Thyroid gland (tissue), 4 donors: ENCODE measurements around the gene TMEM208. TPM values are rescaled to one million over a fixed set of nuclear protein-coding genes. Genes with fewer than 3 reads are reported as not detected.

ENCODE experiments used
- DNase-seq, 2 donors: peaks; one replicate each; pipeline ENCODE4 v3.0.0-alpha.2; 2019
- H3K27ac ChIP-seq, 3 donors: fragments of 200-600 bp; sonication (generic); 1 replicate in 2 of 3; 2 replicates in 1 of 3; pipeline ENCODE4 v1.5.1; 2016 to 2019; ENCODE audit warnings: mild to moderate bottlenecking in 1 of 3, moderate library complexity in 1 of 3
- H3K27me3 ChIP-seq: fragments of 200-600 bp; sonication (generic); one replicate; pipeline ENCODE4 v1.5.1; 2019
- H3K36me3 ChIP-seq, 2 donors: fragments of 200-600 bp; sonication (generic); one replicate each; pipeline ENCODE4 v1.5.1; 2016 to 2019
- H3K4me1 ChIP-seq, 2 donors: fragments of 200-600 bp; sonication (generic); one replicate each; pipeline ENCODE4 v1.5.1; 2017 to 2019
- H3K4me3 ChIP-seq, 3 donors: fragments of 200-600 bp; sonication (generic); replicated peaks in 1 of 3; 1 replicate in 2 of 3; 2 replicates in 1 of 3; pipeline ENCODE4 v1.5.1; 2016; ENCODE audit warnings: mild to moderate bottlenecking in 1 of 3
- H3K9me3 ChIP-seq: fragments of 200-600 bp; sonication (generic); one replicate; pipeline ENCODE4 v1.5.1; 2017
- POLR2A ChIP-seq, 2 donors: fragments of 450-650 bp; IDR thresholded peaks; one replicate each; pipeline ENCODE4 v1.6.1; 2017; ENCODE audit warnings: antibody characterized with exemption in 2 of 2, mild to moderate bottlenecking in 2 of 2, moderate library complexity in 1 of 2
- WGBS, 2 donors: methylation state at CpG; one replicate each; pipeline ENCODE4 v1.1.5; 2017; 5-methylcytosine and 5-hydroxymethylcytosine counted together
- intact Hi-C: fragments of 100-400 bp; cut with DNase I; formaldehyde crosslinking; loops from one replicate; pipeline ENCODE4 v1.15.1; 2023
- total RNA-seq, 4 donors: library from RNA; depleted of rRNA; stranded (reverse); fragments of >200 nt; gene quantifications; one replicate each; pipeline ENCODE4 v1.2.3, GENCODE V29; 2016
- TF ChIP-seq, protein P1 (sequence below), 6 experiments: fragments of 200-600 bp in 3 of 6; fragments of 450-650 bp in 3 of 6; sonication (generic) in 3 of 6; IDR thresholded peaks; one replicate each; pipeline ENCODE4 v1.5.1; 2016 to 2019; ENCODE audit warnings: antibody characterized with exemption in 6 of 6, mild to moderate bottlenecking in 2 of 6, inconsistent platforms in 1 of 6, moderate library complexity in 1 of 6

Gene TMEM208
- total RNA-seq, 4 donors from 2014 or later: 53.2 to 69.0 (median 58.3) TPM

DNA sequence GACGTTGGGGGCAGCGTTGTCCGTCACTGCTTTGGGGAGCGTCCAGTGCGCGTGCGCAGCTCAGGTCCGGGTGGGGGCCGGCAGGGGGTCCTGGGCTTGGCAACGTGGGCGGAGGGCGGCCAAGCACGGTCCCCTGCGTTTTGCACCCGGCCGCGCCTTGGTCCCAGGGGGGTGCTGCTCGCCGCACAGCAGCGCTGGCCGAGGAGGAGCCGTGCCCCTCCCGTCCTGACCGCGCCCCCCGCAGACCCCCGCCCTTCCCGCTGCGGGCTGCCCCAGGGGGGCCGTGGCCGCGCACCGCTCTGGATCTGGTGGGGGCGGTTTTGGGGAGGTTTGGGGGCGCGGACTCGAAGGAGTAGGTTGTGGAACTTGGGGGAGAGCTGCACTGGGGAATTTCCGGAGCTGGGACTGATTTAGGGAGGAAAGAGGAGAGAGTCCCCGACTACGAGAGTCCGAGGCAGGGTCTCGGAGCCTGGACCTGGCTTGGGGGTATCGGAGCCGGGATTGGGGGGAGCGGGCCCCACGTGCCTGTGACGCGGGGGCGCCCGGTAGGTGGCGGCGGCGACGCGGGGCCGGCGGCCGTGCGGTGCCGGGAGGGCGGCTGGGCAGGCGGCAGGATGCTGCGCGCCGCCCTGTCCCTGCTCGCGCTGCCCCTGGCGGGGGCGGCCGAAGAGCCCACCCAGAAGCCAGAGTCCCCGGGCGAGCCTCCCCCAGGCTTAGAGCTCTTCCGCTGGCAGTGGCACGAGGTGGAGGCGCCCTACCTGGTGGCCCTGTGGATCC is 21.7 kb downstream of the TMEM208 start, which contains the start of gene SLC9A5:
SLC9A5 (plus strand) TSS at position 579 of the 777 bp plus-strand sequence; CDS start at position 615, 36 bp downstream.
- Histone ChIP-seq H3K4me1 (peaks cover 28 to 41% of the 10 kb centered on the region in 2 donors), H3K27me3 (no peaks in the 10 kb centered on the region), H3K36me3 (no peaks in the 10 kb centered on the region), H3K4me3 (peak within 1 kb of the TSS in 1 of 3 donors; percentile 27), H3K27ac (no peak within 1 kb of the TSS), H3K9me3 (no peaks in the 10 kb centered on the region)
- no peak for DNase-seq
- intact Hi-C loops: no loop called here
- 0 to 2% methylated on average over 12 to 21 of the region's 75 CpGs for WGBS, 2 donors
- TF ChIP-seq, protein P1, sequence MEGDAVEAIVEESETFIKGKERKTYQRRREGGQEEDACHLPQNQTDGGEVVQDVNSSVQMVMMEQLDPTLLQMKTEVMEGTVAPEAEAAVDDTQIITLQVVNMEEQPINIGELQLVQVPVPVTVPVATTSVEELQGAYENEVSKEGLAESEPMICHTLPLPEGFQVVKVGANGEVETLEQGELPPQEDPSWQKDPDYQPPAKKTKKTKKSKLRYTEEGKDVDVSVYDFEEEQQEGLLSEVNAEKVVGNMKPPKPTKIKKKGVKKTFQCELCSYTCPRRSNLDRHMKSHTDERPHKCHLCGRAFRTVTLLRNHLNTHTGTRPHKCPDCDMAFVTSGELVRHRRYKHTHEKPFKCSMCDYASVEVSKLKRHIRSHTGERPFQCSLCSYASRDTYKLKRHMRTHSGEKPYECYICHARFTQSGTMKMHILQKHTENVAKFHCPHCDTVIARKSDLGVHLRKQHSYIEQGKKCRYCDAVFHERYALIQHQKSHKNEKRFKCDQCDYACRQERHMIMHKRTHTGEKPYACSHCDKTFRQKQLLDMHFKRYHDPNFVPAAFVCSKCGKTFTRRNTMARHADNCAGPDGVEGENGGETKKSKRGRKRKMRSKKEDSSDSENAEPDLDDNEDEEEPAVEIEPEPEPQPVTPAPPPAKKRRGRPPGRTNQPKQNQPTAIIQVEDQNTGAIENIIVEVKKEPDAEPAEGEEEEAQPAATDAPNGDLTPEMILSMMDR (IDR thresholded peaks at IDR 0.05): peak in 1 of 6 experiments; percentile 23
- no peak for TF ChIP-seq POLR2A (IDR thresholded peaks at IDR 0.05)

- Histone ChIP-seq H3K36me3 (no peaks in the 10 kb centered on the region), H3K9me3 (no peaks in the 10 kb centered on the region), H3K4me3 (peak overlapping the region in 1 of 3 donors; percentile 27), H3K4me1 (peaks cover 28 to 34% of the 10 kb centered on the region in 2 donors), H3K27me3 (no peaks in the 10 kb centered on the region), H3K27ac (no peak overlapping the region)
- WGBS, 2 donors: 22 to 34% methylated on average over 12 to 20 of the region's 22 CpGs
- intact Hi-C loops: no loop called here
- no peak for DNase-seq
- TF ChIP-seq POLR2A (IDR thresholded peaks at IDR 0.05): no peak
- TF ChIP-seq, protein P1 (IDR thresholded peaks at IDR 0.05): no peak
These were observed 22.5 kb downstream of the TMEM208 start for GRCh38 chr16:67249178-67250044.

DNA sequence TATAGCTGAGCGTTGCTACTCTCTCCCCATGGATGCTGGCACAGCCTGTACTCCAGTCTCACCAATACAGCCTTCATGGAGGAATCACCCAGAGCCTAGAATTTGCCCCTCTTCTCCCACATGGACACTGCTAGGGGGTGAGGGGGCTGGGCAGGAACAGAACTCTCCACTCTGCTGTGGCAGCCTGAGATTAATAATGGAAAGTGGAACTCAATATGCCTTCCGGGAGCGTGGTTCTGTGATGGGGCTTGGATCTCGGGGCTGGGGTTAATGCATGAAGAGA is 23.1 kb downstream of the TMEM208 start:
- H3K4me1 ChIP-seq: peaks cover 23 to 28% of the 10 kb centered on the region in 2 donors
- no peaks in the 10 kb centered on the region for H3K27me3 ChIP-seq
- H3K36me3 ChIP-seq: no peaks in the 10 kb centered on the region
- no peak for DNase-seq
- intact Hi-C loops: no loop called here
- H3K27ac ChIP-seq: no peak overlapping the region
- no peak for TF ChIP-seq POLR2A (IDR thresholded peaks at IDR 0.05)
- TF ChIP-seq, protein P1 (IDR thresholded peaks at IDR 0.05): no peak
- no peaks in the 10 kb centered on the region for H3K9me3 ChIP-seq
- H3K4me3 ChIP-seq: no peak overlapping the region
- 73 to 74% methylated on average over 4 of the region's 4 CpGs for WGBS, 2 donors

GRCh38 chr16:67252609-67253497 is 25.9 kb downstream of the TMEM208 start:
- intact Hi-C loops: no loop called here
- Histone ChIP-seq H3K27ac (no peak overlapping the region), H3K4me3 (no peak overlapping the region), H3K4me1 (peaks cover 11 to 15% of the 10 kb centered on the region in 2 donors), H3K27me3 (no peaks in the 10 kb centered on the region), H3K36me3 (no peaks in the 10 kb centered on the region), H3K9me3 (no peaks in the 10 kb centered on the region)
- TF ChIP-seq, protein P1 (IDR thresholded peaks at IDR 0.05): no peak
- no peak for TF ChIP-seq POLR2A (IDR thresholded peaks at IDR 0.05)
- 93 to 95% methylated on average over 3 to 4 of the region's 4 CpGs for WGBS, 2 donors
- no peak for DNase-seq
